Measurements from ENCODE around the gene TMEM131. TPM values are rescaled to one million over a fixed set of nuclear protein-coding genes. Genes with fewer than 3 reads are reported as not detected.

TMEM131 gene
- total RNA-seq, 1 donor: 45.1 TPM

DNA sequence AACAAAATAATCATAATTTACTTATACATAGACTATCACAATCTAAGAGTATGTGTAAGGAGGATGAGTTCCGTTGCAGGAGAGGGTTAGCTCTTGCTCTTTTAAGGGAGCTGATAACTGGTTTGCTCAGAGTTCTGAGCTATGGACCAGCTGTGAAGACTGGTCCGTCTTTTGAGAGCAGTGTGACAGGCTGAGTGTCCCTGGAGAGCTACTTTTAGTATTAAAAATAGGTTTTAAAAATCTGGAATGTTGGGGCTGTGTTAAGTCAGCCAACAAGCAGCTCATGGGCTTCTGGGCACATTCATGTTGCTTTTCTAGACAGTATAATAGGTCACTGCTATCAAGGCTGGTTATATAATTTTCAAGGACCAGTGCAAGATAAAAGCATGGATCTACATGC lies 41.5 kb upstream of the TMEM131 start:
- no peak overlapping the region for H3K4me3 ChIP-seq (ENCODE audit: low read depth, low read length)
- TF ChIP-seq, protein P1, sequence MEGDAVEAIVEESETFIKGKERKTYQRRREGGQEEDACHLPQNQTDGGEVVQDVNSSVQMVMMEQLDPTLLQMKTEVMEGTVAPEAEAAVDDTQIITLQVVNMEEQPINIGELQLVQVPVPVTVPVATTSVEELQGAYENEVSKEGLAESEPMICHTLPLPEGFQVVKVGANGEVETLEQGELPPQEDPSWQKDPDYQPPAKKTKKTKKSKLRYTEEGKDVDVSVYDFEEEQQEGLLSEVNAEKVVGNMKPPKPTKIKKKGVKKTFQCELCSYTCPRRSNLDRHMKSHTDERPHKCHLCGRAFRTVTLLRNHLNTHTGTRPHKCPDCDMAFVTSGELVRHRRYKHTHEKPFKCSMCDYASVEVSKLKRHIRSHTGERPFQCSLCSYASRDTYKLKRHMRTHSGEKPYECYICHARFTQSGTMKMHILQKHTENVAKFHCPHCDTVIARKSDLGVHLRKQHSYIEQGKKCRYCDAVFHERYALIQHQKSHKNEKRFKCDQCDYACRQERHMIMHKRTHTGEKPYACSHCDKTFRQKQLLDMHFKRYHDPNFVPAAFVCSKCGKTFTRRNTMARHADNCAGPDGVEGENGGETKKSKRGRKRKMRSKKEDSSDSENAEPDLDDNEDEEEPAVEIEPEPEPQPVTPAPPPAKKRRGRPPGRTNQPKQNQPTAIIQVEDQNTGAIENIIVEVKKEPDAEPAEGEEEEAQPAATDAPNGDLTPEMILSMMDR (IDR thresholded peaks at IDR 0.05; ENCODE audit: insufficient read depth, low read length): no peak
- no peak for DNase-seq (ENCODE audit: low read depth)

DNA sequence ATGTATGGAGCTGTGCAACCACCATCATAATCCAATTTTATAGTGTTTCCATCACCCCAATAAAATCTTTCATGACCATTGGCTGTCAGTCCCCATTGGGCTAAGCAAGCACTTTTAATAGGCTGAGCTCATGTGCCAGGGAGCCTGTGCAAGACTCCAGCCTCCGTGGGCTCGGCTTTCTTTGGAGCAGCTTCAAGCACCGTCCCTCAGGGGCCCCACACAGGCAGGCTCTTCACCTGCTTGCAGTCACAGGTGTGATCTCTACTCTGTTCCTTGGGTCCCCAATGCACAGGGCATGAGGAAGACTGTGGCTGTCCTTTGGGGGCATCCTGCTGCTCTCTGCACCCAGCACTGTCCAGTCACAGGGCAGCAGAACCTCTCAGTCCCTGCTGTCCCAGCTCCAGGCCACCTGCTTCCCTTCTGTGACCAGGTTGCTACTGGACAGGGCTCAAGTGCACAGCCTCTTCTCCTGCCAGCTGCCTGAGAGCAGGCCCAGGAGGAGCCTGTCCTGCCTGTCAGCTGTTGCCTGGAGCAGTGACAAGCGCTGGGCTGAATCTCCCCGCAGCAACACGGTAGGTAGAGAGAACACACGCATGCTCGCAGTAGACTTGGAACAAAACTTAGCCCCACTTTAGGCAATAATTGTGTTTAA lies 40.7 kb upstream of the TMEM131 start:
- TF ChIP-seq, protein P1 (IDR thresholded peaks at IDR 0.05; ENCODE audit: insufficient read depth, low read length): no peak
- no peak overlapping the region for H3K4me3 ChIP-seq (ENCODE audit: low read depth, low read length)
- DNase-seq (ENCODE audit: low read depth): no peak

DNA sequence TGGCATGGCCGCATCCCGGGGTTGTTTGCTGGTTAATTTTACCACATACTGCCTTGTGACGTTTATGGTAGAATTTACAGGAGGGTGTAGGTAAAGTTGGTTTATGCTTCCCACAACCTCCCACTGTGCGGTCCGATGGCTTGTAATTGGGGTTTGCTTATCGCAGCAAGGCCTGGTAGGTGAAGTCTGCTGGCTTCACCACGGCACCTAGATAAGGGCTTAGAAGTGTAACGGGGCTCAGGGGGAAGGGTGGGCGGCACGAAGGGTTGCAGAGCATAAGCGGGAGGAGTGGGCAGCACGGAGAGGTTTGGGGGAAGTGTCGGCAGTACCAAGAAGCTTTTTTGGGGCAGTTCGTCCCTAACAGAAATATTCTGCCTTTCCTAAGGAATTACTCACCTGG lies 39.0 kb upstream of the TMEM131 start:
- no peak for DNase-seq (ENCODE audit: low read depth)
- H3K4me3 ChIP-seq (ENCODE audit: low read depth, low read length): no peak overlapping the region
- TF ChIP-seq, protein P1 (IDR thresholded peaks at IDR 0.05; ENCODE audit: insufficient read depth, low read length): no peak

GRCh38 chr2:98032086-98032485 lies 36.3 kb upstream of the TMEM131 start:
- no peak for DNase-seq (ENCODE audit: low read depth)
- TF ChIP-seq, protein P1 (IDR thresholded peaks at IDR 0.05; ENCODE audit: insufficient read depth, low read length): no peak
- no peak overlapping the region for H3K4me3 ChIP-seq (ENCODE audit: low read depth, low read length)

DNA sequence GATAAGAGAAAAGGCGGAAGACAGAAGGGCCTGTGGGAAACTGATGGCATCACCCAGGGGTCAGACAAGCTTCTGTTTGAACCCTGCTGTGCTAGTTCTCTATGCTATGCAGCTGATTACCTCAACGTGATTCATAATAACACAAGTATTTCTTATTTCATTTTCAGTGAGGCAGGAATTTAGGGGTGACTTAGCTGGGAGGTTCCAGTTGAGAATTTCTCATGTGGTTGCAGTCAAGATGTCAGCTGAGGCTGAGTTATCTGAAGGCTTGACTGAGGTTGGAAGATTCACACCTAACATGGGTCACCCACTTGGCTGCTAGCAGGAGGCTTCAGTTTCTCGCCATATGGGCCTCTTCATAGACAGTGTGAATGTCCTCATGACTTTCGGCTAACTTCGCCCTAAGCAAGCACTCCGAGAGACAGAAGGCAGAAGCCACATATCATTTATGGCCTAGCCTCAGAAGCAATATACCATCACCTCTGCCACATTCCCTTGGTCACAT lies 34.0 kb upstream of the TMEM131 start:
- H3K4me3 ChIP-seq (ENCODE audit: low read depth, low read length): no peak overlapping the region
- DNase-seq (ENCODE audit: low read depth): peak; percentile 9
- TF ChIP-seq, protein P1 (IDR thresholded peaks at IDR 0.05; ENCODE audit: insufficient read depth, low read length): no peak

DNA sequence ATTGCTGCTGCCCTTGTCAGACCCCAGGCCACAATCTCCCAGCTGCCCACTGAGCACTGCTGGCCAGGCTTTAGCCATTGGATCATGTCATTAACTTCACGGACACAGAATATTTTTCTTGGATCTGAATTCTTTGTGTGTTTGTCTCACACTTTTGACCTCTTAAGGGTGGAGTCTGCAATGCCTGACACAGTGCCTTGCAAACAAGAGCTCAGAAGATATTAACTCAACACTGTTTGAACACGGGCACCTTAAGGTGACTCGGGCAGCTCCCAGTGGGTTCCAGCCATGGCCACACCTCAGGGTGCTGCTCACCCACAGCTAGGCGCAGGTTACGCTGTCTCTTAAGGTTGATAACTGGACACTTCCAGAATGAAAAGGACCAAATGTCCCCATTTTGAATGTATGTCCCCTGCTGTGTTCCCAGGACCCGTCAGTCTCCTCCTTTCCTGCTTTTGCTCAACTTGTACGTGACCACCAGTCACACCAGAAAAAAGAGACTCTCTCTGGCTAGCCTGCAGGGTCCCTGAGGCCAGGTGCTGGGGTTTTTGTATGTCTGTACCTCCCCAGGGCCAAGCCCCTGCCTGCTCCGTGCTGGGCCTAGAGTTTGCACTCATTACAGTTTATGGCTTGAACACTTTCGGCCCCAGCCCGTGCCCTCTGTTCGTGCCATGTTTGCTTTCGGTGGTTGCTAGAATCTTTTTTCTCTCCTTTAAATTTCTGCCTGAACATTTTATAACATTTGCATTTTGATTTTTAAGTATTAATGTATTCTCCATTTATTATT lies 33.4 kb upstream of the TMEM131 start:
- DNase-seq (ENCODE audit: low read depth): no peak
- no peak overlapping the region for H3K4me3 ChIP-seq (ENCODE audit: low read depth, low read length)
- TF ChIP-seq, protein P1 (IDR thresholded peaks at IDR 0.05; ENCODE audit: insufficient read depth, low read length): no peak
